ENCODE measurements around the gene SNX11.

The SNX11 gene

GRCh38 chr17:48132385-48132784 is 24.8 kb downstream of the SNX11 start:
- no peak for DNase-seq (ENCODE audit: low read depth)

GRCh38 chr17:48134912-48135480 is 27.4 kb downstream of the SNX11 start:
- DNase-seq (ENCODE audit: low read depth), result no peak

- DNase-seq (ENCODE audit: low read depth), result peak; percentile 34
These were observed 30.1 kb downstream of the SNX11 start for GRCh38 chr17:48137656-48138055.

- DNase-seq (ENCODE audit: low read depth), result no peak
These were observed 32.4 kb downstream of the SNX11 start for GRCh38 chr17:48139944-48140343.

- no peak for DNase-seq (ENCODE audit: low read depth)
These were observed 36.1 kb downstream of the SNX11 start for GRCh38 chr17:48143629-48144028.

- no peak for DNase-seq (ENCODE audit: low read depth)
These were observed 36.7 kb downstream of the SNX11 start for GRCh38 chr17:48144231-48144630.

- no peak for DNase-seq (ENCODE audit: low read depth)
These were observed 37.6 kb downstream of the SNX11 start for GRCh38 chr17:48144976-48145798.

- no peak for DNase-seq (ENCODE audit: low read depth)
These were observed 40.6 kb downstream of the SNX11 start for GRCh38 chr17:48148029-48148770.

- DNase-seq (ENCODE audit: low read depth), result peak; percentile 21
These were observed 41.6 kb downstream of the SNX11 start for GRCh38 chr17:48148854-48149786.

- DNase-seq (ENCODE audit: low read depth), result no peak
These were observed 42.4 kb downstream of the SNX11 start for GRCh38 chr17:48149787-48150463.

GRCh38 chr17:48150597-48151001 is 43.0 kb downstream of the SNX11 start:
- DNase-seq (ENCODE audit: low read depth), result no peak

GRCh38 chr17:48151220-48151619 is 43.7 kb downstream of the SNX11 start:
- DNase-seq (ENCODE audit: low read depth), result no peak

GRCh38 chr17:48152289-48152688 is 44.7 kb downstream of the SNX11 start:
- no peak for DNase-seq (ENCODE audit: low read depth)

GRCh38 chr17:48153691-48154358 is 46.3 kb downstream of the SNX11 start:
- peak; percentile 48 for DNase-seq (ENCODE audit: low read depth)

- DNase-seq (ENCODE audit: low read depth), result no peak
These were observed 48.5 kb downstream of the SNX11 start for GRCh38 chr17:48155889-48156611.

GRCh38 chr17:48159232-48159631 is 51.7 kb downstream of the SNX11 start:
- DNase-seq (ENCODE audit: low read depth), result no peak

- no peak for DNase-seq (ENCODE audit: low read depth)
These were observed 52.9 kb downstream of the SNX11 start for GRCh38 chr17:48160177-48161081.

GRCh38 chr17:48161127-48161905 is 53.8 kb downstream of the SNX11 start:
- DNase-seq (ENCODE audit: low read depth), result no peak

All from amniotic epithelial cell (primary cell).